WI38 (cell line): ENCODE results near the gene OTOP3.

Source experiments
- H3K4me3 ChIP-seq: 2 replicates; pipeline ENCODE4 v1.5.1; 2011; ENCODE audit warnings: low read depth, mild to moderate bottlenecking, control low read depth, low read length
- TF ChIP-seq, protein P1 (sequence below): IDR thresholded peaks from 2 replicates; pipeline ENCODE4 v1.5.1; 2012; ENCODE audit warnings: low read depth, mild to moderate bottlenecking, control low read depth, low read length

Gene OTOP3

DNA sequence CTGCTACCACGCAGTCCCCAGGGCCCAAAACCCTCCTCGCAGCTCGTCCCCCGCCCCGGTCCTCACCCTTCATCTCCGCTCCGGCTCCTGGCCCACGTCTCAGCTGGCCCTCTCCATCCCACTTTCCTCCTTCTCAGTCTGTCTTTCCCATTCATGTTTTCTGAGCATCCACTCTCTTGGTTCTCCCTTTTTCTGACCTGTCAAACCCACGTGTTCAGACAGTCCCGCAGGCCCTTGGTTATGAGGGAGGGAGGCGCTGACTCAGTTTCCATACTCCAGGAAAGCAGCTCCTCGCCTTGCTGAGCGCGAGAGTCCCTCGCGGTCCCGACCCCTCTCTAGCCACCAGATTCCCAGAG is 37.3 kb downstream of the OTOP3 start:
- TF ChIP-seq, protein P1, sequence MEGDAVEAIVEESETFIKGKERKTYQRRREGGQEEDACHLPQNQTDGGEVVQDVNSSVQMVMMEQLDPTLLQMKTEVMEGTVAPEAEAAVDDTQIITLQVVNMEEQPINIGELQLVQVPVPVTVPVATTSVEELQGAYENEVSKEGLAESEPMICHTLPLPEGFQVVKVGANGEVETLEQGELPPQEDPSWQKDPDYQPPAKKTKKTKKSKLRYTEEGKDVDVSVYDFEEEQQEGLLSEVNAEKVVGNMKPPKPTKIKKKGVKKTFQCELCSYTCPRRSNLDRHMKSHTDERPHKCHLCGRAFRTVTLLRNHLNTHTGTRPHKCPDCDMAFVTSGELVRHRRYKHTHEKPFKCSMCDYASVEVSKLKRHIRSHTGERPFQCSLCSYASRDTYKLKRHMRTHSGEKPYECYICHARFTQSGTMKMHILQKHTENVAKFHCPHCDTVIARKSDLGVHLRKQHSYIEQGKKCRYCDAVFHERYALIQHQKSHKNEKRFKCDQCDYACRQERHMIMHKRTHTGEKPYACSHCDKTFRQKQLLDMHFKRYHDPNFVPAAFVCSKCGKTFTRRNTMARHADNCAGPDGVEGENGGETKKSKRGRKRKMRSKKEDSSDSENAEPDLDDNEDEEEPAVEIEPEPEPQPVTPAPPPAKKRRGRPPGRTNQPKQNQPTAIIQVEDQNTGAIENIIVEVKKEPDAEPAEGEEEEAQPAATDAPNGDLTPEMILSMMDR, result no peak
- H3K4me3 ChIP-seq, result no peak overlapping the region

DNA sequence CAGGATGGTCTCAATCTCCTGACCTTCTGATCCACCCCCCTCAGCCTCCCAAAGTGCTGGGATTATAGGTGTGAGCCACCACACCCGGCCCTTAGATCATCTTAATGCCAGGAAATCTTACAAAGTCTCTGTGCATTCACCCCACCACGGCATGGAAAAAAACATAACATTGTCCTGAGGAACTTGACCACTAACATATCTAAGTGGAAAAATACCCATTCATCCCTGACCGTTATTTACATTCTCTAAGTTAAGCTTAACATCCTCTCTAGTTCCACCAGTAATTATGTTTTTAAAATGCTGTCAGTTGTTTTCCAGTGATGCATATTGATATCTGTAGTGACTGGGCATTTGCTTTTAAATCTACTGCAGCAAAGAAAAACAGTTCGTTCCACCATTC is 40.2 kb downstream of the OTOP3 start:
- H3K4me3 ChIP-seq, result no peak overlapping the region
- TF ChIP-seq, protein P1, result no peak

DNA sequence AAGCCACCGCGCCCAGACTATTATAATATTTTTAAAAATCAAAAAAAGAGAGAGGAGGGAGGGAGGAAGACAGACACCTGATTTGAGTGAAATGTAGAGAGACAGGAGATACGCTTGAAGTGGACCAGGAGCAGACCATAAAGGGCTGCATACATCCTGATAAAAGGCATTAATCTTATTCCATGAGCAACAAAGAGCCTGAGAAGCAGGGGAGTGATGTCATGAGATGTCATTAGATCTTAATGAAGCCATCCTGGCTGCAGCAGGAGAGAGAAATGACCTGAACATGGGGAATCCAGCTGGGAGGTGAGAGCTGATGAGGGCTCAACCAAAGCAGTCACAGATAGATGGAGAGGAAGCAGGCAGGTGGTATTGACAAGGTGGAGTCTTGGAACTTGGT is 42.1 kb downstream of the OTOP3 start:
- no peak overlapping the region for H3K4me3 ChIP-seq
- TF ChIP-seq, protein P1, result no peak

DNA sequence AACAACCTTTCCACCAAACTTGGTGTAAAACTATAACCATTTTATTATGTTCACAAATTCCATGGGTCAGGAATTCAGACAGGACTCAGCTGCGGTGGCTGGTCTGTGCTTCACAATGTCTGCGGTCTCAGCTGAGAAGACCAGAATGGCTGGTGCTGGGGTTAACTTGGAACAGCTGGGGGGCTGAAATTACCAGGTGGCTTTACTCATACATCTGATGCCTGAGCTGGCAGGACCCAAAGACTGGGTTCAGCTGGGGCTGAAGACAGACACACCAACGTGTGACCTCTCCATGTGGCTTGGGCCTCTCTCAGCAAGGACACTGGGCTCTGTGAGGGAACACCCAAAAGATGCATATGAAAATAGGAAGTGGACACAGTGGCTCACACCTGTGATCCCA is 42.5 kb downstream of the OTOP3 start:
- TF ChIP-seq, protein P1, result no peak
- H3K4me3 ChIP-seq, result no peak overlapping the region

DNA sequence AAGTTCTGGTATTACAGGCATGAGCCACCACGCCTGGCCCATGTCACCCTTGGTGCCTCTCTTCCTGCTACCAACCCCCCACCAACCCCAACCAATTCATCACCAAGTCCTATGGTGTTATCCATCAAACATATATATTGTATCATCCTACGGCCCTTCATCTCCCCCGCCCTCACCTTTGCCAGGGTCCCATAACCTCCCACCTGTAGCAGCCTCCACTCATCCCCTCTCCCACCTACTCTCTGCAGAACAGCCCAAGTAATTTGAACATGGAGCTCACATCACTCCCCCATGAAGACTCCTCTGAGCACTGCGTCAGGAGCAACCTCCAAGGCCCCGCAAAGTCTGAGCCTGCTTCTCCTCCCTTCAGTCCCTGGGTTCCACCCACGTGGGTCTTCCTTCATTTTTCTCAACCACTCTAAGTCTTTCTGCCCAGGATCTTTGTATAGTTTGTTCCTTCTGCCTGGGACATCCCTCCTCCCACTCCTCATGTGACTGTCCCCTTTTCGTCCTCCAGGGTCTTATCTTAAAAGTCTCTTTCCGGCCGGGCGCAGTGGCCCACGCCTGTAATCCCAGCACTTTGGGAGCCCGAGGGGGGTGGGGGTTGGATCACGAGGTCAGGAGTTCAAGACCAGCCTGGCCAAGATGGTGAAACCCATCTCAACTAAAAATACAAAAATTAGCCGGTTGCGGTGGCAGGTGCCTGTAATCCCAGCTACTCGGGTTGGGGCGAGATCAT is 43.9 kb downstream of the OTOP3 start:
- TF ChIP-seq, protein P1, result no peak
- no peak overlapping the region for H3K4me3 ChIP-seq

DNA sequence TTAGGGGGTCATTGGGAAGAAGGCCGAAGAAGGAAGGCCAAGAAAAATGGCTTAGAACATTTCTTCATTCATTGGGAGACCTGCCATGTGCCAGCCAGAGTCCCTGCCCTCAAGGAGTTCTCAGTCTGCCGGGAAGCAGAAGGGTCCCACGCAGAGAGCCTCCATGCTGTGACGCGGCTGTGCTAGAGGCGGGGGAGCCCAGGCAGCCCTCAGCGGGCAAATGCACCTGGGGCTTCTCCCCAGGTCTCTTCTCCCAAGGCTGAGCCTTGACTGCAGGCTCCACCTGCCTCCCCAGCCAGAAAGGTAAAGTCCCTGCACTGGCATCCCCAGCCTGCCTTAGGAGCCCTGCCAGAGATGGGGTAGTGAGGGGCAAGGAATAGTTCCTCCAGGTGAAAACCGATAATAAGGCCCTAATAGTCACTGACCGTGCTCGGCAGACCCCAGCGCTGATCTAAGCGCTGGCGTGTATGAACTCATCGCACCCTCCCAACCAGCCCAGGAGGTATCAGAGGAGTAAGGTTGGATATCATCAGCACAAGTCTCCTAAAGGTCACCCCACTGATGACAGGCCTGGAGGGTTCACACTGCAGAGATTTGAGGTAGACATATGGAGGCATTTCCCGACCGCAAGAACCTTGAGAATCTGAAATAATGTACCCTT is 45.8 kb downstream of the OTOP3 start:
- peak overlapping the region; percentile 66 for H3K4me3 ChIP-seq
- TF ChIP-seq, protein P1, result no peak

DNA sequence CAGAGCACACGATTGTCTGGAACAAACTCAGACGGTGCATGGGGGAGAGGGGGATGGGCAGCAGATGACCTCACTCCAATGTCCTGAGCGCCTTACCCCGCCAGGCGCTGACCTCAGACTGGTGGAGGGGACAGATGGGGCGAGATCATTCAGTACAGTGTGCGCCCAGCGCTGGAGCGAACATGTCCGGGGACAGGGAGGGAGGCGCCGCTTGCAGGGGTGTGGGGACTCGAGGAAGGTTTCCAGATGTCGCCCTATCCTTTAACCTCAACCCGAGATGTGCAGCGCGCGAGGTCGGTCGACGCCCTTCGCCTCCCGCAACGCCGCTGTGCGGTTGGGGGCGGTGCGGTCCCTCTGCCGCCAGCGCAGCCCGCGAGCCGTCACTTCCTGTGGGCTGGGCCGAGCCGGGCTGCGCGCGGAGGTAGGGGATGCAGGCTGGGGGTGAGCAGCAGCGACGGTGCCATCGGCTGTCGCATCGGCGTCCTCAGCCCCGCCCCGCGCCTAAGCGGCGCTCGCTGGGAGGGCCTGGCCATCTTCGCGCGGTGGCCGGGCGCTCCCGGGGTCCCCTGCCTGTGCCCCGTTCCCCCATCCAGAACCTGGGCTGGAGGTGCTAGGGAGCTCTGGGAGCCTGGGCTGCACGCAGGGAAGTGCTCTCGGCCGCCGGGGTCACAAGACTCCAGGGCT is 46.4 kb downstream of the OTOP3 start:
- TF ChIP-seq, protein P1, result no peak

DNA sequence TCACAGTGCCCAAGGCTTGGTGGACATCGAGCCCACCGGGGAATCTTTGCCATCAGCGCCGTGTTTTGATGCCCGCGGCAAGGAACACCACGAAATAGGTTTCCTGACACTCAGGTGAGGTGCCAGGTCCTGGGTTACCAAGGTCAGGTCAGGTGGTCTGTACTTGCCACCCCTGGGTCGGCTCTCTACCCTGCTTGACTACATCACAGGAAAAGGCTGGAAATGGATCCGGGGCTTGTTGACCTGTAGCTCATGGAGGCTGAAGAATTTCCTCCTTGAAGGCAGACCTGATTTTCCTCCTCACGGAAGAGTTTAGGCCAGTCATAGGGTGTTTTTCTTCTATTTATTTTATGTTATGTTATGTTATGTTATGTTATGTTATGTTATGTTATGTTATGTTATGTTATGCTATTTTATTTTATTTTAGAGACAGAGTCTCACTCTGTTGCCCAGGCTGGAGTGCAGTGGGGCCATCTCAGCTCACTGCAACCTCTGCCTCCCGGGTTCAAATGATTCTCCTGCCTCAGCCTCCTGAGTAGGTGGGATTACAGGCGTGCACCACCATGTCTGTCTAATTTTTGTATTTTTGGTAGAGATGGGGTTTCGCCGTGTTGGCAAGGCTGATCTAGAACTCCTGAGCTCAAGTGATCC is 47.1 kb downstream of the OTOP3 start:
- peak overlapping the region; percentile 66 for H3K4me3 ChIP-seq

More for the DNA sequence above, 46.4 kb downstream of the OTOP3 start:
- H3K4me3 ChIP-seq, result peak overlapping the region; percentile 66
